ENCODE data around the gene PRSS27. TPM values are rescaled to one million over a fixed set of nuclear protein-coding genes. Genes with fewer than 3 reads are reported as not detected.
"Not testable (repeated sequence)": the region's sequence is repeated elsewhere in the genome, so short reads cannot be mapped to it uniquely, and the experiment has no call there.

The PRSS27 gene
- total RNA-seq, 2 experiments from 2014 or later = 1.2 to 1.4 TPM

DNA sequence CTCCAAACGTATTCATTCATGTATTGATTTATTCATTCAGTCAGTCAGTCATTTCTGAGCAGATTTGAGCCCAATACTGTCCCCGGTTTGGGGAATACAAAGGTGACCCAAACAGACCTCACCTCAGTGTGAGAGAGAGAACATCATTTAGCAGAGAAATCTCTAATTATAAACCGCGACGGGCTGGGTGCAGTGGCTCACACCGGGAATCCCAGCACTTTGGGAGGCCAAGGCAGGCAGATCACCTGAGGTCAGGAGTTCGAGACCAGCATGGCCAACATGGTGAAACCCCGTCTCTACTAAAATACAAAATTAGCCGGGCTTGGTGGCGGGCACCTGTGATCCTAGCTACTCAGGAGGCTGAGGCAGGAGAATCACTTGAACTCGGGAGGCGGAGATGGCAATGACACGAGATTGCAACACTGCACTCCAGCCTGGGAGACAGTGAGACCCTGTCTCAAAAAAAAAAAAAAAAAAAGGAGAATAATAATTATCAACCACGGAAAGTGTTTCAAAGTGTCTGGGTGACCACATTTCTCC lies 1.7 kb upstream of the PRSS27 start:
- ATAC-seq; CTCF ChIA-PET; intact Hi-C loops (cut with micrococcal nuclease); H3K4me1 Mint-ChIP-seq (ENCODE audit: low read depth); H3K9me3 Mint-ChIP-seq; POLR2A ChIA-PET; H3K27me3 Mint-ChIP-seq; DNase-seq; H3K36me3 Mint-ChIP-seq (ENCODE audit: low read depth): not testable (repeated sequence)
- Mint-ChIP-seq H3K4me3 (peak overlapping the region; percentile 58), H3K27ac (peak overlapping the region; percentile 25)
- peak; percentile 37 for TF ChIP-seq CTCF (IDR thresholded peaks at IDR 0.05)

GRCh38 chr16:2720719-2721633 lies 952 bp upstream of the PRSS27 start:
- H3K4me1 Mint-ChIP-seq (ENCODE audit: low read depth) = peaks cover 2% of the 10 kb centered on the region
- DNase-seq (peak; percentile 91), ATAC-seq (peak; percentile 92)
- peak overlapping the region; percentile 81 for H3K27ac Mint-ChIP-seq
- ChIA-PET POLR2A (no interaction called here), CTCF (no interaction called here)
- H3K4me3 Mint-ChIP-seq = peak overlapping the region; percentile 76
- H3K27me3 Mint-ChIP-seq = peaks cover 3% of the 10 kb centered on the region
- intact Hi-C loops (cut with micrococcal nuclease) = no loop called here
- H3K36me3 Mint-ChIP-seq (ENCODE audit: low read depth) = no peaks in the 10 kb centered on the region
- TF ChIP-seq CTCF (IDR thresholded peaks at IDR 0.05) = peak; percentile 84
- no peaks in the 10 kb centered on the region for H3K9me3 Mint-ChIP-seq

DNA sequence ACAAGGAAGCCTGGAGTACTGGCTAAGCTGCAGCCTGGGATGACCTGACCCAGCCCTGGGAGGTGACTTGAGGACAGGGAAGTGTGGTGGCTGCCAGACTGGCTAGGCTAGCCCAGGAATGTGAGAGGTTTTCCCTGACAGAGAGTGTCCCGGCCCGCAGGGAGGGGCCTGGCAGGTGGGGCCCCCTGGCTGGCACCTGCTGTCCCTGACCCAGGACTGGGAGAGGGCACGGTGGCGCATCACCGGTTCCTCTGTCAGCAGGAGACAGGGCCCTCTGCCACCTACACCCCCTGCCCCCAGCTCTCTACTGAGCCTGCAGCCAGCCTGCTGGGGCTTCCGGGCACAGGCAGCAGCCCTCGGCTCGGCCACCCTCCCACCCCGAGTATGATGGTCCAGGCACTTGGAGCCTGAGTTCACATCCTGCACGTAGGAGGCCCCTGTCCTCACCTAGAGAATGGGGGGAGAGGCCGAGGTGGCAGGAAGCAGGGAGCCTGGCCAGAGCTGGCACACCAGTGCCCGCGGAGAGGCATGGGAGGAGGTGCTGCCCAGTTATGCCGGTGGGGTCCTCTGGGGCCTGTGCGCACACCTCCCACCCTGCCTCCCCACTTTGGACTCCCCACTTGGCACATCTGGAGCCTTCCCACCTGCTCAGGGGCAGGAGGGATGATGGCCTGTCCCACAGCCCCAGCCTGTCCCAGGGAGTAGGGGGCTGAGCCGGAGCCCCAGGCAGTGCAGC lies 528 bp downstream of the PRSS27 start:
- no peaks in the 10 kb centered on the region for H3K9me3 Mint-ChIP-seq
- ChIA-PET POLR2A (interaction anchor here (1.1 to 1.9 kb wide), 3 partner anchors 33 to 58 kb away, joined by 3 to 4 read pairs (median 3); no protein-coding TSS in a partner anchor), CTCF (no interaction called here)
- H3K4me3 Mint-ChIP-seq = peak overlapping the region; percentile 76
- no peak for TF ChIP-seq CTCF (IDR thresholded peaks at IDR 0.05)
- intact Hi-C loops (cut with micrococcal nuclease) = no loop called here
- H3K27ac Mint-ChIP-seq = no peak overlapping the region
- DNase-seq (no peak), ATAC-seq (no peak)
- H3K4me1 Mint-ChIP-seq (ENCODE audit: low read depth) = peaks cover 6% of the 10 kb centered on the region
- H3K36me3 Mint-ChIP-seq (ENCODE audit: low read depth) = no peaks in the 10 kb centered on the region
- H3K27me3 Mint-ChIP-seq = peaks cover 3% of the 10 kb centered on the region

DNA sequence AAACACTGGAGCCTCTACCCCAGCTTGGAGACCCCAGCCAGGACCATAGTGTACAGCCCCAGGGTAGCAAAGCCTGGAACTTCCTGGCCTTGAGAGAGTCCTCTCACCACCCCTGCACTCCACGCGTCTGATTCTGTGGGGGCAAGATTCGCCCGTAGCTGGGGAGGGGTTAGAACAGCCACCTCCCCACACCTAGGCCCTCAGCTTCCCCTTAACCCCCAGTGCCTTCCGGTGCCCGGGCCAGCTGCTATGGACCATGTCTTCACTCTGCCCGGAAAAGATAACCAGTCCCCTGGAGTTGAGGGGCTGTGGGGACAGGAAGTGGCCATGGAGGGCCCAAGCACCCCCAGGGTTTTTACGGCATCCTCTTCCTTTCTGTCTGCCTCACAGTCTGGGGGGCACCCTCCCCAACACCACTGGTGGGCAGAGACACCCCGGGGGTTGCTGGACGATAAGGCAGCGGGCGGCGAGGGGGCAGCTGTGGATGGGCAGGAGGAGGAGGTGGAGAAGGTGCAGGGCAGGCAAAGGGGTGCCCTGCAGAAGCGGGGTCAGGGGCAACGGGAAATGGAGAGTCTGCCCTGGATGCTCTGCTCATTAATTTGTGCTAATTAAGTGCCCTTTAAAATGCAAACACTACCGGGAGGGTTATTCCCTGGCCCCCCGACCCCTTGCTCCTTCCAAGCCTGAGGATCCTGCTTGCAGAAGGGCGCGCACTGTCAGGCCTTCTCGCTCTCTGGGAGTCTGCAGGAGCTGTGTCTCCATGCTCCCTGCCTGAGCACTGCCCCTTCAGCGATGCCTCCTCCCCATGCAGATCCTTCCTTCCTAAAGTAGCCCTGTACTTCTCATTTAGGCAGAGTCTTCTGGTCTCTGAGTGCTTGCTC lies 2.4 kb downstream of the PRSS27 start:
- Mint-ChIP-seq H3K27me3 (no peaks in the 10 kb centered on the region), H3K9me3 (no peaks in the 10 kb centered on the region), H3K27ac (no peak overlapping the region), H3K36me3 (ENCODE audit: low read depth) (no peaks in the 10 kb centered on the region), H3K4me3 (no peak overlapping the region), H3K4me1 (ENCODE audit: low read depth) (peaks cover 6% of the 10 kb centered on the region)
- ChIA-PET POLR2A (interaction anchor here (0.8 kb wide), 1 partner anchor 44 kb away, joined by 3 read pairs; no protein-coding TSS in a partner anchor), CTCF (interaction anchor here (0.5 kb wide), 1 partner anchor 201 kb away, joined by 3 read pairs; no protein-coding TSS in a partner anchor)
- ATAC-seq = no peak
- intact Hi-C loops (cut with micrococcal nuclease) = no loop called here
- no peak for DNase-seq
- TF ChIP-seq CTCF (IDR thresholded peaks at IDR 0.05) = no peak
